Fibroblast of the aortic adventitia (primary cell): ENCODE data around the gene RPRD1B. TPM values are rescaled to one million over a fixed set of nuclear protein-coding genes. Genes with fewer than 3 reads are reported as not detected.

ENCODE experiments used
- DNase-seq: peaks from one replicate; pipeline ENCODE4 v3.0.0-alpha.2; 2010; ENCODE audit warnings: low read depth
- H3K4me3 ChIP-seq: 2 replicates; pipeline ENCODE4 v1.5.1; 2011; ENCODE audit warnings: low read depth, mild to moderate bottlenecking, control low read depth, low read length, moderate library complexity
- CTCF ChIP-seq: IDR thresholded peaks from 2 replicates; pipeline ENCODE4 v1.5.1; 2011; ENCODE audit warnings: mild to moderate bottlenecking, low read length, control low read depth, inconsistent platforms; ENCODE audit not compliant: insufficient read depth
- total RNA-seq: library from RNA; depleted of rRNA; stranded (reverse); fragments of >200 nt; gene quantifications from 2 replicates; pipeline ENCODE4 v1.2.3, GENCODE V29; 2012; ENCODE audit warnings: low replicate concordance

Gene RPRD1B
- total RNA-seq, 1 donor: 19.5 TPM

- H3K4me3 ChIP-seq: no peak overlapping the region
- TF ChIP-seq CTCF: no peak
- no peak for DNase-seq
These were observed 80.1 kb downstream of the RPRD1B start for GRCh38 chr20:38113401-38114325.

- DNase-seq: peak; percentile 62
- TF ChIP-seq CTCF: no peak
- no peak overlapping the region for H3K4me3 ChIP-seq
These were observed 80.8 kb downstream of the RPRD1B start for GRCh38 chr20:38114353-38114791.

GRCh38 chr20:38115205-38115604 lies 81.7 kb downstream of the RPRD1B start:
- no peak for DNase-seq
- no peak for TF ChIP-seq CTCF
- H3K4me3 ChIP-seq: no peak overlapping the region

GRCh38 chr20:38115896-38116295 lies 82.3 kb downstream of the RPRD1B start:
- no peak for TF ChIP-seq CTCF
- DNase-seq: no peak
- H3K4me3 ChIP-seq: no peak overlapping the region

GRCh38 chr20:38116409-38117165 lies 83.0 kb downstream of the RPRD1B start:
- DNase-seq: no peak
- no peak overlapping the region for H3K4me3 ChIP-seq
- TF ChIP-seq CTCF: no peak

GRCh38 chr20:38117205-38117604 lies 83.7 kb downstream of the RPRD1B start:
- TF ChIP-seq CTCF: no peak
- no peak overlapping the region for H3K4me3 ChIP-seq
- no peak for DNase-seq
